ENCODE measurements around the gene EFNA3.

DNA sequence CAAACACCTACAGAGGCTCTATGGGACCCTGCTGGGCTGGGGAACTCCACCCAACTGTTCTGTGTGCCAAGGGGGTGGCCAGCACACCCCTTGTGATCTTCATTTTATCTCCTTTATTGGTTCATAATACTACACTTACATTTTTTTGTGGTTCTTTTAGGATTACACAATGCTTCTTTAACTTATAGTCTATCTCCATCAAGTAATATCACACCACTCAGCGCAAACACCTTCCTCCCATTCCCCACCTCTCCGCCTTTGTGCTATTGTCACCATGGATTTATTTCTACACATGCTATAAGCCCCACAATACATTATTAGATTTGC, 15.9 kb downstream of the EFNA3 start:
- TF ChIP-seq, protein P1, sequence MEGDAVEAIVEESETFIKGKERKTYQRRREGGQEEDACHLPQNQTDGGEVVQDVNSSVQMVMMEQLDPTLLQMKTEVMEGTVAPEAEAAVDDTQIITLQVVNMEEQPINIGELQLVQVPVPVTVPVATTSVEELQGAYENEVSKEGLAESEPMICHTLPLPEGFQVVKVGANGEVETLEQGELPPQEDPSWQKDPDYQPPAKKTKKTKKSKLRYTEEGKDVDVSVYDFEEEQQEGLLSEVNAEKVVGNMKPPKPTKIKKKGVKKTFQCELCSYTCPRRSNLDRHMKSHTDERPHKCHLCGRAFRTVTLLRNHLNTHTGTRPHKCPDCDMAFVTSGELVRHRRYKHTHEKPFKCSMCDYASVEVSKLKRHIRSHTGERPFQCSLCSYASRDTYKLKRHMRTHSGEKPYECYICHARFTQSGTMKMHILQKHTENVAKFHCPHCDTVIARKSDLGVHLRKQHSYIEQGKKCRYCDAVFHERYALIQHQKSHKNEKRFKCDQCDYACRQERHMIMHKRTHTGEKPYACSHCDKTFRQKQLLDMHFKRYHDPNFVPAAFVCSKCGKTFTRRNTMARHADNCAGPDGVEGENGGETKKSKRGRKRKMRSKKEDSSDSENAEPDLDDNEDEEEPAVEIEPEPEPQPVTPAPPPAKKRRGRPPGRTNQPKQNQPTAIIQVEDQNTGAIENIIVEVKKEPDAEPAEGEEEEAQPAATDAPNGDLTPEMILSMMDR (IDR thresholded peaks at IDR 0.05; ENCODE audit: insufficient read depth, low read length, poor library complexity, severe bottlenecking) = no peak
- no peak for TF ChIP-seq EZH2phosphoT487 (conservative IDR thresholded peaks at IDR 0.05; ENCODE audit: low read length)

Data from SU-DHL-6 (cell line).